Stimulated activated CD8-positive, alpha-beta memory T cell treated with anti-CD3 and anti-CD28 coated beads, Interleukin-4, amount 100 ng/mL, for 1 hour (primary cell): Measurements from ENCODE around the gene MTCL1.

Experiments
- DNase-seq, 2 donors: peaks; one replicate each; pipeline ENCODE4 v3.0.0-alpha.2; 2020; ENCODE audit warnings: low read depth in 2 of 2, low spot score in 1 of 2

Gene MTCL1

GRCh38 chr18:8856212-8856611 is 150.9 kb downstream of the MTCL1 start:
- no peak for DNase-seq

- no peak for DNase-seq
These were observed 151.5 kb downstream of the MTCL1 start for GRCh38 chr18:8856769-8857393.

DNA sequence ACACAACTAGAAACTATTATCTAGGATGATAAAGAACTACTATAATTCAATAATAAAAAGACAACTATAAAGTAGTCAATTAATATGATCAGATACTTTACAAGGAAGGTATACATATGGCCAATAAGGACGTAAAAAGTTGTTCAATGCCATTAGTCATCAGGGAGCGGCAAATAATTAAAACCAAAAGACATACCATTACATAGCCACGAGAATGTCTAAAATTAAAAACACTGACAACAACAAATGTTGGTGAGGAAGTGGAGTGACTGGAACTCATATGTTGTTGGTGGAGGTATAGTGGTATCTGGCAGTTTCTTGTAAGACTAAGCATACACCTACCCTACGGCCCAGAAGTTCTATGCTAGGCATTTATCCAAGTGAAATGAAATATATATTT is 152.4 kb downstream of the MTCL1 start:
- no peak for DNase-seq

GRCh38 chr18:8858888-8859511 is 153.6 kb downstream of the MTCL1 start:
- DNase-seq, result no peak

GRCh38 chr18:8860845-8861642 is 155.7 kb downstream of the MTCL1 start:
- no peak for DNase-seq

DNA sequence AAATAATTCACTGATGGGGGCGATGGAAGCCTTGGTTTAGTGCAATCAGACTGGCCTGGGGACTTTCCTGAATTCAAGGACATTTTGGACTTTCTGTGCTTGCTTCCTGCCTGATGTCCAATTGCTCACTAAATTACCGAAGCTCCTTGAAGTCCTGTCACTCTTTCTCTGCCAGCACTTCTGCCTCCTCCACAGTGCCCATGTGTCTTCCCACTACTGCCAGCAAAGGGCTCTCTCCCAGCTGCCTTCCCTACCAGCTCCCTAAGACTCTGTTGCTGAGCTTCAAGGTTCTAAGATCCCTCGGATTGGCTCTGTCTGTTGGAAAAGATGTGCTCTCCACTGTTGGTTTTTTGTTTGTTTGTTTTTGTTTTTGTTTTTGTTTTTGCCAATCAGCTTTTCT is 158.1 kb downstream of the MTCL1 start:
- DNase-seq, result no peak

DNA sequence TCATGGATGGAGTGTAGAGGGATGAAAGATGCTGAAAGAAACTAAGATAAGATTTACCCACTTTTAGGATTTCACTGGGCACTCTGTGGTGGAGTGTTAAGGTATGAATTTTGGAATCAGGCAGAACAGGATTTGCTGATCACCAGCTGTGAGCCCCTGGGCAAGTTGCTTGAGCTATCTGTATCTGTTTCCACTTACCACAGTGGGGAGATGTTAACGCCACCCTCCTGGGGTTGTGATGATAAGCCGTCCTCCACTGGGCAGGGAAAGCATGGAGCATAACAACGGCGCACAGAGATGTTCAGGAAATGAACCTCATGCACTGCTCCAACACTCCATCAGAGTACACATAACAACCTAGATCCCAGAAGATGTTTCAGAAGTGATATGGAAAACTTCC is 160.6 kb downstream of the MTCL1 start:
- DNase-seq, result no peak

- DNase-seq, result no peak
These were observed 161.3 kb downstream of the MTCL1 start for GRCh38 chr18:8866679-8867078.

- DNase-seq, result no peak
These were observed 162.9 kb downstream of the MTCL1 start for GRCh38 chr18:8868276-8868675.

DNA sequence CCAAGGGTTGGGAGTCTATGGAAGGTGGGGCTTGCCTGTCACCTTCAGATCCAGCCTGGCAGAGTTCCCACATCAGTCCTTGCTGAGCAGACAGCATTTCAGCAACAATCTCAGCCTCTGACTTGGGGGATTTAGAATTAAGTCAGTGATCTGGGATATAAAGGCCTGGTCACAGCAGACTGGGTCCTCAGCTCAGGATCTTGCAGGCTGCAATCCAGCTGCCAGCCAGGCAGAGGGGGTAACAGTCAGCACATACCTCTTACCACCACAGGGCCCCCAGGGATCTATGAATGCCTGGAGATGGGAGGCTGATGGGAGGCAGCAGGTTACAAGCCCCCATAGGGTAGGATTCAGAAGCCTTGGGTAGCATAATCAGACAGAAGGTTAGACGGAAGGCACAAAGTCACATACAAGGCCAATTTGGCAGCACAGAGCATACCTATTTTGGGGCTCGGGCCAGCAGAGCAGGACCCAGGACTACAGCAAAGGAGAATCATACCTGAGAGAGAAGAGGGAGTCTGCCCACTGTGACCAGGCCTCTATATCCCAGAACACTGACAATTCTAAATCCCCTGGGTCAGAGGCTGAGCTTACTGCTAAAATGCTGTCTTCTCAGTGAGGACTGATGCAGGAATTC is 163.5 kb downstream of the MTCL1 start:
- DNase-seq, result no peak

DNA sequence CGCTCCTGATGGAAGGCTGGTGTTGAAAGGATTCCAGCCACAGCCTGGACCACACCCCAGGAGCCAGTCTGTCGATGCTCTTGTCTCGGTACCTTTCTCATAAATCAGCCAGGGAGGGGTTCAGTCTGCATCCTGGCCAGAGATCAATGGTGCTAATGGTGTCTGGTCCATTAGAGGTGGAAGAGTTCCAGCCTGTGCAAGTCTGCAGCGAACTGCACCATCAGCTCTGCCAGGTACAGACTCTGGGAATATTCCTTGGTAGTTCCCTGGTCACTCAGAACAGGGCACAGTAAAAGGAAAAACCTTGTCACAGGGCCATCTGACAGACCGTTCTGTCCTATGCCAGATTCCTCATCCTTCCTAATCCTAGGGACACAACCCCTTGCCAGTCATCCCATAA is 164.3 kb downstream of the MTCL1 start:
- DNase-seq, result no peak

DNA sequence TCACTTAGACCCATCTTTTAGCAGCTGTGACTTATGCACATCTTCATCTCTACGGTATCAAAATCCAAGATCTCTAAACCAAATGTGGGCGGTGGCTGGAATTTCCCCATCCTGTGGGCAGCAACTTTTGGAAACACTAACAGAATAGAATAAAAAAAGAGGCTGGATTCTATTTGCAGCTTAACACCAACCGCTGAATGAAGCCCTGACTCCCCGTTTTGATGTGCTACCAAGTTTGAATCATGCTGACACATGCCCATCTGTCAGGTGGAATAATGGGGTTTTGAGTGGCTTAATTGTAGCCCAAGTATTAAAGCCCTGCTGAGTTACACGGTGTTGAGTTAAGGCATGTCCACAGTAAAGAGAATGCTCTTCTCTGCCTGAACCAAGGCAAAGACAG is 165.2 kb downstream of the MTCL1 start:
- no peak for DNase-seq

- DNase-seq, result no peak
These were observed 166.1 kb downstream of the MTCL1 start for GRCh38 chr18:8871489-8871888.

GRCh38 chr18:8874872-8875271 is 169.5 kb downstream of the MTCL1 start:
- no peak for DNase-seq

DNA sequence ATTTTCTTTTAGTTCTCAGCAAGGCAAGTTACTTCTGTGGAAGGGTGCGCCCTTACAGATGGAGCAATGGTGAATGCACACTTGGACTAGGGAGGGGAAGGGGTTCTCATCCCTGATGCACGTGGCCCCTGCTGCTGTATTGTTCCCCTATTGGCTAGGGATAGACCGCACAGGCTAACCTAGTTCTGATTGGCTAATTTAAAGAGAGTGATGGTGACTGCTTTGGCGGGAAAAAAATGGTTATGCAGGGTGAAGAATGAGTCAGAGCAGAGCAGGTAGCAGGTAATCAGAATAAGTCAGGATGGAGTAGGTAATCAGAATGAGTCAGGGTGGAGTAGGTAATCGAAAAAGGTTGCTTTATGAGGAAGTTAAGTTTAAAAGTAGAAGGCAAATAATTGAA is 171.5 kb downstream of the MTCL1 start:
- DNase-seq, result no peak

DNA sequence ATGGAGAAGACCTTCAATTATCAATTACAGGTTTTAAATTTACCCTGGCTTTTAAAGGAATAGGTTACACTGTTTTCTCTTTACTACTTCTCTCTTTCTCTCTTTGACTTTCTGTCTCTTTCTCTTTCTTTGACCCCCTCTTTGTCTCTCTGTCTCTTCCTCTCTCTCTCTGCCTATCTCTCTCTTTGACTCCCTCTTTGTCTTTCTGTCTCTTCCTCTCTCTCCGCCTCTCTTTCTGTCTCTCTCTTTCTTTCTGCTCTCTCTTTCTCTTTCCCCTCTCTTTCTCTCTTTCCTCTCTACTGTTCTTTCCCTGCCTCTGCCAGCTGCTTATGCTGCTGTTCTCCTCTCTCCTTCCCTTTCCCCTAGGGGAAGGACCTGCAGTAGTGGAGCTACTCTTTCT is 175.7 kb downstream of the MTCL1 start:
- no peak for DNase-seq
